Keratinocyte (primary cell): ENCODE data around the gene C1RL.

Experiments used
- CTCF ChIP-seq, 3 experiments: IDR thresholded peaks in 1 of 3; conservative IDR thresholded peaks in 1 of 3; optimal IDR thresholded peaks in 1 of 3; 2 replicates in 2 of 3; 3 replicates in 1 of 3; pipeline versions ENCODE3 to v1.5.1; 2011; ENCODE audit warnings: low read length in 3 of 3, mild to moderate bottlenecking in 3 of 3, moderate library complexity in 2 of 3, control low read depth in 1 of 3, inconsistent platforms in 1 of 3; ENCODE audit not compliant: insufficient read depth in 2 of 3; ENCODE audit errors: extremely low read depth in 1 of 3
- EZH2 ChIP-seq: IDR thresholded peaks from one replicate; pipeline ENCODE4 v1.6.1; 2012; ENCODE audit warnings: inconsistent platforms, mild to moderate bottlenecking, low read length, moderate library complexity

- no peak for TF ChIP-seq CTCF (optimal IDR thresholded peaks at IDR 0.05 in 1 of 3, IDR thresholded peaks at IDR 0.05 in 1 of 3, conservative IDR thresholded peaks at IDR 0.05 in 1 of 3; ENCODE audit: extremely low read depth in 1 of 3, insufficient read depth in 2 of 3, low read length in 3 of 3)
- TF ChIP-seq EZH2: no peak
Measured at GRCh38 chr12:7090222-7090998, 18.6 kb downstream of the C1RL start.
